GM12878 (cell line): ENCODE data around the gene MAPT. TPM values are rescaled to one million over a fixed set of nuclear protein-coding genes. Genes with fewer than 3 reads are reported as not detected.

Experiments used
- ATAC-seq: fragments of 200-7000 bp; cut with Tn5 transposase; 3 replicates; pipeline ENCODE4 v1.9.1; 2020; ENCODE audit warnings: mild to moderate bottlenecking, moderate library complexity
- BruUV-seq: library from RNA; stranded (reverse); fragments of 400-500 nt; replicated peaks from 2 replicates; lab custom pipeline; 2021; lab: Mats Ljungman, UMichigan
- CTCF ChIA-PET: fragments of 300-600 bp; sonication (Branson Sonifier 250); formaldehyde crosslinking; extraction: SDS; loops from one replicate; lab custom pipeline; 2021; ENCODE audit warnings: inconsistent platforms; lab: Yijun Ruan, JAX
- POLR2A ChIA-PET: fragments of 350-600 bp; formaldehyde crosslinking; extraction: SDS; loops from one replicate; lab custom pipeline; 2021; ENCODE audit warnings: inconsistent platforms; lab: Charles Lee
- RAD21 ChIA-PET: fragments of 300-600 bp; sonication (Branson Sonifier 250); formaldehyde crosslinking; loops from one replicate; lab custom pipeline; 2023; ENCODE audit warnings: antibody characterized with exemption; ENCODE audit not compliant: unreplicated experiment; lab: Charles Lee
- SMC1A ChIA-PET: fragments of 300-600 bp; sonication (Branson Sonifier 250); formaldehyde crosslinking; loops from one replicate; lab custom pipeline; 2023; ENCODE audit not compliant: unreplicated experiment, uncharacterized antibody; lab: Charles Lee
- DNase-seq: peaks from one replicate; pipeline ENCODE4 v3.0.0-alpha.2; 2011; ENCODE audit warnings: low read depth, low spot score
- FAIRE-seq: peaks from 3 replicates; lab custom pipeline; 2011; peaks lifted over from hg19 to GRCh38; lab: Jason Lieb, UNC
- H2AFZ ChIP-seq: 2 replicates; pipeline ENCODE4 v1.6.0; 2011; ENCODE audit warnings: low read depth, low read length, control low read depth; ENCODE audit not compliant: control insufficient read depth
- H3K27ac ChIP-seq: 2 replicates; pipeline ENCODE4 v1.5.1; 2011; ENCODE audit warnings: control low read depth; ENCODE audit not compliant: control insufficient read depth, insufficient read depth
- H3K27me3 ChIP-seq, 2 experiments: replicated peaks in 1 of 2; 2 replicates each; pipeline versions ENCODE4 v1.6.0 to v1.6.1; 2011; ENCODE audit warnings: low read length in 1 of 2; ENCODE audit not compliant: control insufficient read depth in 2 of 2, insufficient read depth in 2 of 2
- H3K36me3 ChIP-seq, 2 experiments: 2 replicates each; pipeline ENCODE4 v1.5.1; 2011; ENCODE audit warnings: low read length in 1 of 2; ENCODE audit not compliant: control insufficient read depth in 2 of 2, insufficient read depth in 2 of 2
- H3K4me1 ChIP-seq: 2 replicates; pipeline ENCODE4 v1.6.1; 2011; ENCODE audit warnings: mild to moderate bottlenecking, low read length, moderate library complexity, mixed read lengths; ENCODE audit not compliant: control insufficient read depth, insufficient read depth
- H3K4me2 ChIP-seq: 2 replicates; pipeline ENCODE4 v1.6.0; 2011; ENCODE audit warnings: control low read depth; ENCODE audit not compliant: control insufficient read depth, insufficient read depth
- H3K4me3 ChIP-seq: fragments of 200-600 bp; sonication (generic); 2 replicates; pipeline ENCODE4 v1.5.1; 2016
- H3K79me2 ChIP-seq: 2 replicates; pipeline ENCODE4 v1.6.0; 2011; ENCODE audit warnings: low read length; ENCODE audit not compliant: control insufficient read depth, insufficient read depth
- H3K9ac ChIP-seq: 2 replicates; pipeline ENCODE4 v1.8.0; 2011; ENCODE audit warnings: low read length, control low read depth, mixed read lengths; ENCODE audit not compliant: control insufficient read depth, insufficient read depth
- H3K9me3 ChIP-seq: replicated peaks from 3 replicates; pipeline ENCODE4 v1.5.1; 2011; ENCODE audit warnings: mild to moderate bottlenecking, low read length; ENCODE audit not compliant: control insufficient read depth, insufficient read depth
- H4K20me1 ChIP-seq: 2 replicates; pipeline ENCODE4 v1.6.0; 2011; ENCODE audit not compliant: control insufficient read depth, insufficient read depth
- BCL3 ChIP-seq: IDR thresholded peaks from 2 replicates; pipeline ENCODE4 v1.6.1; 2011; ENCODE audit warnings: borderline replicate concordance, low read depth, mild to moderate bottlenecking, moderate library complexity, low read length; ENCODE audit not compliant: insufficient read depth, poor library complexity, severe bottlenecking
- BCLAF1 ChIP-seq: fragments of 450-650 bp; IDR thresholded peaks from 2 replicates; pipeline ENCODE4 v1.6.1; 2017; ENCODE audit warnings: antibody characterized with exemption, mild to moderate bottlenecking, moderate library complexity
- BHLHE40 ChIP-seq, 2 experiments: fragments of 450-650 bp in 1 of 2; IDR thresholded peaks; 2 replicates each; pipeline ENCODE4 v1.6.1; 2011 to 2017; ENCODE audit warnings: low read depth in 2 of 2, borderline replicate concordance in 1 of 2, improper control_type of control experiment in 1 of 2, low read length in 1 of 2, mild to moderate bottlenecking in 1 of 2
- CEBPB ChIP-seq, 2 experiments: fragments of 150-350 bp in 1 of 2; IDR thresholded peaks; 2 replicates each; pipeline ENCODE4 v1.6.1; 2012 to 2014; ENCODE audit warnings: low read depth in 2 of 2, low read length in 2 of 2, borderline replicate concordance in 1 of 2, inconsistent platforms in 1 of 2
- NFIC ChIP-seq: IDR thresholded peaks from 2 replicates; pipeline ENCODE4 v1.6.1; 2012; ENCODE audit warnings: low read depth, mild to moderate bottlenecking, inconsistent platforms, low read length, moderate library complexity
- RB1 ChIP-seq: fragments of 450-650 bp; formaldehyde crosslinking; IDR thresholded peaks from 2 replicates; pipeline ENCODE4 v1.6.1; 2017; ENCODE audit warnings: mild to moderate bottlenecking, borderline replicate concordance
- TARDBP ChIP-seq: IDR thresholded peaks from 2 replicates; pipeline ENCODE4 v1.6.1; 2016; ENCODE audit warnings: borderline replicate concordance
- TCF12 ChIP-seq: IDR thresholded peaks from 2 replicates; pipeline ENCODE4 v1.6.1; 2011; ENCODE audit warnings: low read depth, mild to moderate bottlenecking, low read length
- ZBTB40 ChIP-seq: fragments of 450-650 bp; IDR thresholded peaks from 2 replicates; pipeline ENCODE4 v1.6.1; 2016; ENCODE audit warnings: mild to moderate bottlenecking, moderate library complexity, borderline replicate concordance
- ZNF687 ChIP-seq: fragments of 450-650 bp; IDR thresholded peaks from 2 replicates; pipeline ENCODE4 v1.6.1; 2017; ENCODE audit warnings: mild to moderate bottlenecking, moderate library complexity
- WGBS: methylation state at CpG from one replicate; pipeline ENCODE4 v1.1.6; 2016; ENCODE audit warnings: low lambda C conversion rate; ENCODE audit not compliant: insufficient replicate concordance, insufficient coverage; ENCODE audit errors: missing lambda C conversion rate; 5-methylcytosine and 5-hydroxymethylcytosine counted together
- in situ Hi-C: fragments of 300-500 bp; cut with MboI; formaldehyde crosslinking; loops from 9 replicates; pipeline ENCODE4 v1.14.3; 2018; ENCODE audit warnings: mixed read lengths
- intact Hi-C: fragments of 100-400 bp; cut with micrococcal nuclease; formaldehyde crosslinking; loops from one replicate; pipeline ENCODE4 v1.14.2; 2022; ENCODE audit not compliant: unreplicated experiment
- polyA plus RNA-seq, 11 experiments: library from polyadenylated mRNA; depleted of rRNA in 4 of 11; unstranded in 6 of 11; stranded (reverse) in 5 of 11; fragments of >200 nt; fragmentation: Nextera tagmentation in 4 of 11; fragmentation: Illumina TruSeq in 1 of 11; extraction: Ambion mirVana in 4 of 11; extraction: Trizol in 1 of 11; gene quantifications; 1 replicate in 1 of 11; 2 replicates in 10 of 11; pipeline versions ENCODE4 v1.2.1 to v1.2.3, GENCODE V29; 2011 to 2016; ENCODE audit warnings: inconsistent platforms in 2 of 11, missing spikeins in 2 of 11, low read depth in 1 of 11
- total RNA-seq, 4 experiments: library from RNA; depleted of rRNA in 3 of 4; stranded (reverse); fragments of >200 nt in 3 of 4; fragmentation: Illumina TruSeq in 1 of 4; extraction: Trizol in 1 of 4; gene quantifications; 2 replicates each; pipeline versions ENCODE4 v1.2.1 to v1.2.3, GENCODE V29; 2013 to 2021

The MAPT gene
- total and polyA plus RNA-seq, 10 of the 15 experiments (the other 5 are each of a cell fraction or from before 2014, with no cell fraction given), result under 0.01 to 0.05 (median 0.03) TPM; not detected in 7

- FAIRE-seq, result no peak
- Histone ChIP-seq H3K4me2 (no peak overlapping the region), H3K27ac (no peak overlapping the region), H2AFZ (no peak overlapping the region), H3K27me3 (no peaks in the 10 kb centered on the region), H3K9ac (no peak overlapping the region), H3K4me1 (peaks cover 11% of the 10 kb centered on the region), H4K20me1 (no peaks in the 10 kb centered on the region), H3K9me3 (no peaks in the 10 kb centered on the region), H3K4me3 (no peak overlapping the region), H3K79me2 (no peaks in the 10 kb centered on the region), H3K36me3 (peaks cover 17 to 23% of the 10 kb centered on the region in 2 experiments; a peak in 3 of 4 replicates)
- ChIA-PET CTCF (interaction anchor here (0.8 to 2.6 kb wide), 6 partner anchors 10 to 258 kb away, joined by 3 to 13 read pairs (median 4); no protein-coding TSS in a partner anchor), RAD21 (interaction anchor here (1.0 to 1.9 kb wide), 2 partner anchors 183 to 186 kb away, joined by 3 to 4 read pairs; no protein-coding TSS in a partner anchor), SMC1A (interaction anchor here (1.2 to 1.8 kb wide), 3 partner anchors 10 to 159 kb away, joined by 3 to 9 read pairs (median 3); no protein-coding TSS in a partner anchor), POLR2A (interaction anchor here (0.6 to 1.1 kb wide), 2 partner anchors 117 to 177 kb away, joined by 3 read pairs; no protein-coding TSS in a partner anchor)
- intact Hi-C loops, result no loop called here
- no peak for DNase-seq
- ATAC-seq, result no peak
- in situ Hi-C loops, result no loop called here
- 68% methylated on average over 3 of the region's 3 CpGs for WGBS
- BruUV-seq, result no TSS peak
- no peak for TF ChIP-seq ZBTB40
- no peak for TF ChIP-seq ZNF687
- no peak for TF ChIP-seq BCL3
- no peak for TF ChIP-seq BHLHE40 (IDR thresholded peaks at IDR 0.05; ENCODE audit: borderline replicate concordance in 1 of 2, low read depth in 2 of 2, low read length in 1 of 2)
- TF ChIP-seq RB1, result no peak
- TF ChIP-seq TARDBP, result no peak
- no peak for TF ChIP-seq TCF12
- no peak for TF ChIP-seq CEBPB (IDR thresholded peaks at IDR 0.05; ENCODE audit: borderline replicate concordance in 1 of 2, low read depth in 2 of 2, low read length in 2 of 2)
- TF ChIP-seq NFIC, result no peak
- no peak for TF ChIP-seq BCLAF1
Observed at GRCh38 chr17:46028374-46028773, 134.0 kb downstream of the MAPT start.
